ENCODE measurements around the gene NLRP12.
"Not testable (repeated sequence)": the region's sequence is repeated elsewhere in the genome, so short reads cannot be mapped to it uniquely, and the experiment has no call there.

The NLRP12 gene, protein sequence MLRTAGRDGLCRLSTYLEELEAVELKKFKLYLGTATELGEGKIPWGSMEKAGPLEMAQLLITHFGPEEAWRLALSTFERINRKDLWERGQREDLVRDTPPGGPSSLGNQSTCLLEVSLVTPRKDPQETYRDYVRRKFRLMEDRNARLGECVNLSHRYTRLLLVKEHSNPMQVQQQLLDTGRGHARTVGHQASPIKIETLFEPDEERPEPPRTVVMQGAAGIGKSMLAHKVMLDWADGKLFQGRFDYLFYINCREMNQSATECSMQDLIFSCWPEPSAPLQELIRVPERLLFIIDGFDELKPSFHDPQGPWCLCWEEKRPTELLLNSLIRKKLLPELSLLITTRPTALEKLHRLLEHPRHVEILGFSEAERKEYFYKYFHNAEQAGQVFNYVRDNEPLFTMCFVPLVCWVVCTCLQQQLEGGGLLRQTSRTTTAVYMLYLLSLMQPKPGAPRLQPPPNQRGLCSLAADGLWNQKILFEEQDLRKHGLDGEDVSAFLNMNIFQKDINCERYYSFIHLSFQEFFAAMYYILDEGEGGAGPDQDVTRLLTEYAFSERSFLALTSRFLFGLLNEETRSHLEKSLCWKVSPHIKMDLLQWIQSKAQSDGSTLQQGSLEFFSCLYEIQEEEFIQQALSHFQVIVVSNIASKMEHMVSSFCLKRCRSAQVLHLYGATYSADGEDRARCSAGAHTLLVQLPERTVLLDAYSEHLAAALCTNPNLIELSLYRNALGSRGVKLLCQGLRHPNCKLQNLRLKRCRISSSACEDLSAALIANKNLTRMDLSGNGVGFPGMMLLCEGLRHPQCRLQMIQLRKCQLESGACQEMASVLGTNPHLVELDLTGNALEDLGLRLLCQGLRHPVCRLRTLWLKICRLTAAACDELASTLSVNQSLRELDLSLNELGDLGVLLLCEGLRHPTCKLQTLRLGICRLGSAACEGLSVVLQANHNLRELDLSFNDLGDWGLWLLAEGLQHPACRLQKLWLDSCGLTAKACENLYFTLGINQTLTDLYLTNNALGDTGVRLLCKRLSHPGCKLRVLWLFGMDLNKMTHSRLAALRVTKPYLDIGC

DNA sequence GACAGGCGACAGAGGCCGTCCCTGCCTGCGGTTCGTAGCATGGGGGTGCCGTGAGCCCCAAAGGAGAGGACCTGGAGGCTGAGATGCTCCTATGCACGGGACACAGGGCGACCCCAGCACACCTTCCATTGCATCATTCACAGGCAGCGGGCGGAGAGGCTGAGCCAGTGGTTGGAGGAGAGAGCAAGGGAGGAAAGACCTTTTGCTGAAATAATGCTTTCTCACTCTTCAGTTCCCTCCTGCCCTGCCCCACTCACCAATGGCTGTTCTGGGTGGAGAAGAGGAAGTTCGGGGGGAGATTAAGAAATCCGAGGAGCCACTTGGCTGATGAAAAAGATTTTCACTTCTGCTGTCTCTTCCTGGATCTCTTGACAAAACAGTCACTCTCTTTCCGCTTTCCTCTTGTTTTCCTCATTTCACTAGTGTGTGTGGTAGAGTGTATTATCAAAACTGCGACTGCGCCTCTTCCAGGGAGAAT lies at the start of gene NLRP12:
TSS of gene NLRP12 (minus strand) at position 181 of the 478 bp plus-strand sequence. CDS start at position 41, 140 bp downstream.
- DNase-seq = peak; percentile 40

DNA sequence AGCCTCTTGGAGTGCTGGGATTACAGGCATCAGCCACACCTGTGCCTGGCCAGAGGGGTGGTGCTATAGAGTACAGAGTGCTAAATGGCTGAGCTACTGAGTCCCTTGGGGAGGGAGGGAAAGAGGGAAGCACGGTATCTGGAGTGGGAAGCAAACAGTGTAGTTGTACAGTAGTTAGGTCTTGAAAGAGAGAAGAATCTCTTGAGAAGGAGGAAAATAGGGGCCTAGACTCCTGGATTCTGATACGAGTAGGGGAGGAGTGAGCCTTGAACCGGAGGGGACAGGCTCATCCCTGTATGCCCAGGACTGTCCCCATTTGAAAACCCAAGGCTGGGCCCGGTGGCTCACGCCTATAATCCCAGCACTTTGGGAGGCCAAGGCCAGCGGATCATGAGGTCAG lies 48.6 kb upstream of the NLRP12 start:
- no peak for DNase-seq

DNA sequence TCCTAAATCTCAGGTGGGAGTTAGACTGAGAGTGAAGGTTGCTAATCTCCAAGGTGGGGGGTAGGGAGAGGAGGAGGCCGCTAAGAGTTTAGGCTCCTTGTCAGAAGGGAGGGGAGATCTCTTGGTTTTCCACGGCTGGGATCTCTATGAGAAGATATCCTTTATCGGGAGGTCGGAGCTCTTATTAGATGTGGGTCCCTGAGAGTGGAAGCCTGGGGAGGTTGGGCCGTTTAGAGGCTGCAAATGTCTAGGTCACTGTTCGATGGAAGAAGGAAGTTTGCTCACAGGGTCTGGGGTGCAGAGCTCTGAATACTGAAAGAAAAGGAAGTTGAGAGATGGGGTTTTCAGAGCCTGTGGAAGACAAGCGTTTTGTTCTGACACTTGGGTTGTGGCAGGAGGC lies 47.3 kb upstream of the NLRP12 start:
- DNase-seq = peak; percentile 33

DNA sequence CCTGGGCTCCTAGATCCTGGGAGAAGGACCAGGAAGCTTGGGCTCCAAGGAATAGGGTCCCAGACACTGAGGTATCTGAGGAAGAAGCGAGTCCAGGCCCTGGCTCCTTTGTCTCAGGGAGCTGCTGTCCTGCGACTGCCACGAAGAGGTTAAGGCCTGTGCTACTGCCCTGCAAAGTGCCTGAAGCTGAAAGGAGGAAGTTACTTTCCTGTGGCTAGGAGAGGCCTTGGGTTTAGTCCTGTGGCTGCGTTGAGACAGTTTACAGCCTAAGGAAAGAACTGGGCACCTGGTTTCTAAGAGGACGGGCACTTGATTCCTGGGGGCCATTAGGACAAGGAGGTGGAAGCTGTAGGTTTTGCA lies 46.4 kb upstream of the NLRP12 start:
- peak; percentile 69 for DNase-seq

DNA sequence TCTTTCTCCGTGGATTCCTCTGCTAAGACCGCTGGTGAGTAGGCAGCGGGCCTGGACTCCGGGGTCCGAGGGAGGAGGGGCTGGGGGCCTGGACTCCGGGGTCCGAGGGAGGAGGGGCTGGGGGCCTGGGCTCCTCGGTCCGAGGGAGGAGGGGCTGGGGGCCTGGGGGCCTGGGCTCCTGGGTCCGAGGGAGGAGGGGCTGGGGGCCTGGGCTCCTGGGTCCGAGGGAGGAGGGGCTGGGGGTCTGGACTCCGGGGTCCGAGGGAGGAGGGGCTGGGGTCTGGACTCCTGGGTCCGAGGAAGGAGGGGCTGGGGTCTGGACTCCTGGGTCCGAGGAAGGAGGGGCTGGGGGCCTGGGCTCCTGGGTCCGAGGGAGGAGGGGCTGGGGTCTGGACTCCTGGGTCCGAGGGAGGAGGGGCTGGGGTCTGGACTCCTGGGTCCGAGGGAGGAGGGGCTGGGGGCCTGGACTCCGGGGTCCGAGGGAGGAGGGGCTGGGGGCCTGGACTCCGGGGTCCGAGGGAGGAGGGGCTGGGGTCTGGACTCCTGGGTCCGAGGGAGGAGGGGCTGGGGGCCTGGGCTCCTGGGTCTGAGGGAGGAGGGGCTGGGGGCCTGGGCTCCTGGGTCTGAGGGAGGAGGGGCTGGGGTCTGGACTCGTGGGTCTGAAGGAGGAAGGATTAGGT lies 45.8 kb upstream of the NLRP12 start:
- not testable (repeated sequence) for DNase-seq

DNA sequence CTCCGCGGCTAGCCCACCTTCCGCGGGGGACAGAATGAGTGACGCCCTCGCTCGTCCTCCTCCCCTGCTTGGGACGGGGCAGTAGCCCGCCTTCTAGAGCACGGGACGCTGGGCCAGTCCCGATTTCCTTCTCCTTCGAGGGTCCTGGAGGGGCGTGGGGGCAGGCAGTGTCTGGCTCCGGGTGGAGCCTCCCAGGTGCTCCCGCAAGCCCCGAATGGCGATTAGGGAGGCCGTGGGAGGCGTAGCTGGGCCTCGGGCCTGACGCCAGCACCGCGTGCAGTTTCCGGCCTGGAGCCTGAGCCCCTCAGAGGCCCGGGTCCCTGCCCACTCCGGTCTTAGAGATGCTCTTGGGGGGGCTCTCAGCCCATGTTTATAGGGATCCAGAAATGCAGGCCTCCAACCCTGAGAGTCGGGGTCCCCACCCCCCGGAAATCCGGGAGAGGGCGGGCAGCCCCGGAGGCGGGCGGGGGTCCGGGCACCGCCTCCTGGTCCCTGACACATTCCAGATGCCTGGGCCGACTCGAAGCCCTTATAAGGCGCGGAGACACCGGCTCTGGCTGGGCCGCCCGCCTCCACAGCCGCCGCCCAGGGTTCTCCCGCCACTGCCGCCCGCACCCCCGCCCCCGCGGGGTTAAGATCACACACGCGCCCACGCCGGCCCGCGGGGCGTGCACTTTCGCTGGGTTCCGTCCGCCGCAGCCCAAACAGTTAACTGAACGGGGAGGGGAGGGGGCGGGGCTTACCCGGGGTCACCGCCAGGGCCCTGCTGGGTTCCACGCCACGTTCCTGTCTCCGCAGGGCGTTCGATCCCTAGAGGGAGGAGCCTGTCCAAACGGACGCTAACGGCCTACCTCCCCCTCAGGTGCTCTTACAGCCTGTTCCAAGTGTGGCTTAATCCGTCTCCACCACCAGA lies 45.0 kb upstream of the NLRP12 start:
- peak; percentile 91 for DNase-seq

DNA sequence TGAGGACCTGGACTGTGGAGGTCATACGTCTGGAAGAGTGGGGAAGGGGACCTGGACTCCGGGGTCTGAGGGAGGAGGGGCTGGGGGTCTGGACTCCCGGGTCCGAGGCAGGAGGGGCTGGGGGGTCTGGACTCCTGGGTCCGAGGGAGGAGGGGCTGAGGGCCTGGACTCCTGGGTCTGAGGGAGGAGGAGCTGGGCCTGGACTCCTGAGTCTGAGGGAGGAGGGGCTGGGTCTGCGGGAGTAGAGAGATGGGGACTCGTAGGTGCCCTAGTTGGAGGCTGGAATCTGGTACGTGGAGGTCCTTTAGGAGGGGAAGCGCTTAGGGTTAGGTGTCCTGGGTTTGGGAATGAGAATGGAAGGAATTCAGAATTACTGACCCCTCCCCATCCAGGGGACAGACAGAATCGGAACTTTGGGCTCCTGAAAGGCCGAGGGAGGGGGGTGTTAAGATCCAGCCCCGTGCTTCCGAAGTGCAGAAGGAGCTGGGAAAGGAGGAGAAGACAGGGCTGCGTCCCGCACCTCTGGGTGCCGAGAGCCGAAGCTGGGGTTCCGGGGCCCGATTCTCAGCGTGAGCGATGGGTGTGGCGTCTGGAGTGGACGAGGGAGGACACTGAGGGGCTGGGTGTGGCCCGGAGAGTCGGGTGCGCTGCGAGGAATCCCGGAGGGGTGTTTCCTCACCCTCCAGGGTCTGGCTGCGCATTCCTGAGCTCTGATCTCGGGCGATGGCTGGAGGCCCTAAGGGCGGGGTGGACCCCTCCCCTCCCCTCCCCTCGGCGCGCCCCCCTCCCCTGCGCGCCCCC lies 44.2 kb upstream of the NLRP12 start:
- no peak for DNase-seq

DNA sequence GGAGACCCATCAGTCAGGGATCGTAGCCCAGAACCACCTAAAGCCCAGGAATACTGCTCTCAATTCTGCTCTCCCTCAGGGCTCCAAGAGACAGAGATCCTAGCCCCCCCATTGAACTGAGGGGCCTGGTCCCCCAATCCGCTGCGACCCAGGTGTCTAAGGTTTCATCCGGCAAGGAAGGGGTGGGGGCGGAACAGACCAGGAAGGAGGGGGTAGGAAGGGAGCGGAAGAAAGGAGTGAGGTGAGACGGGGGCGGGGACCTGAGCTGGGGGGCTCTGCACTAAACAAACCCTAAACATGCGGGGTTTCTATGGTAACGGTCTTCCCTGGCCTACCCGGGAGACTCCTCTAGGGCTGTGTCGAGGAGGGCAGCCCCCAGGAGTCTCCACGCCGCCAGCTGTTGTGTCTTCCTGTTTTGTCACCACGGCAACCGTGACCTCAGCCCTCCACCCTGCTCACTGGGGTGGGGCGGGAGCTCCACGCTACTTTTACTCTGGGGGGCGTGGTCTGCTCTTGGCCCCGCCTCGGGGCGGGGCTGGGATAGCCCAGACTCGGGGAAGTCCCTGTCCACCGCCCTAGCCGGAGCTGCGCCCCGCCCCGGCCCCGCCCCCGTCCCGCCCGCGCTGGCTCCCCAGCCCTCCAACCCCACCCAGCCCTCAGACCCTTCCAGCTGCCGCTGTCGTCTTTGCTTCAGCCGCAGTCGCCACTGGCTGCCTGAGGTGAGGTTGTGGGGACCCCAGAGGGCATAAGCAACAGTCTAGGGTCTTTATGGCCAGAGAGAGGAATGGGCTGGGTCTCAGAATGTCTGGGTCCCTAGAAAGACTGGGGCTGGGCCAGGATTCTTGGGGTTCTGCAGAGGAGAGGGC lies 43.3 kb upstream of the NLRP12 start, which contains the start of gene MYADM:
TSS of gene MYADM (plus strand) at position 659 of the 866 bp plus-strand sequence. CDS start 5,647 bp downstream, outside the sequence.
- DNase-seq = peak; percentile 94

DNA sequence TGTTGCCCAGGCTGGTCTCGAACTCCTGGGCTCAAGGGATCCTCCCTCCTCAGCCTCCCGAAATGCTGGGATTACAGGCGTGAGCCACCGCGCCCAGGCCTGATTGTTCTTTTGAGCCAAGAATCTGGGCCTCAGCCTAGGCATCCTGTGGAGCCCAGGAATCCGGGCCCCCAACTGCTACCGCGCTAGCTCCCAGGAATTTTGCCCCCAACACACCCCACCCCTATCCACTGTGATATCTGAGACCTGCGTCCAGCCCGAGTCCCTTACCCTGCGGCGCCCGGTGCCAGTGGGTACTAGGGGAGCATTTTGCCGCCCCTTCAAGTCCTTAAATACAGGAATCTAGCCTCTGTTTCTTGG lies 42.7 kb upstream of the NLRP12 start:
- no peak for DNase-seq

DNA sequence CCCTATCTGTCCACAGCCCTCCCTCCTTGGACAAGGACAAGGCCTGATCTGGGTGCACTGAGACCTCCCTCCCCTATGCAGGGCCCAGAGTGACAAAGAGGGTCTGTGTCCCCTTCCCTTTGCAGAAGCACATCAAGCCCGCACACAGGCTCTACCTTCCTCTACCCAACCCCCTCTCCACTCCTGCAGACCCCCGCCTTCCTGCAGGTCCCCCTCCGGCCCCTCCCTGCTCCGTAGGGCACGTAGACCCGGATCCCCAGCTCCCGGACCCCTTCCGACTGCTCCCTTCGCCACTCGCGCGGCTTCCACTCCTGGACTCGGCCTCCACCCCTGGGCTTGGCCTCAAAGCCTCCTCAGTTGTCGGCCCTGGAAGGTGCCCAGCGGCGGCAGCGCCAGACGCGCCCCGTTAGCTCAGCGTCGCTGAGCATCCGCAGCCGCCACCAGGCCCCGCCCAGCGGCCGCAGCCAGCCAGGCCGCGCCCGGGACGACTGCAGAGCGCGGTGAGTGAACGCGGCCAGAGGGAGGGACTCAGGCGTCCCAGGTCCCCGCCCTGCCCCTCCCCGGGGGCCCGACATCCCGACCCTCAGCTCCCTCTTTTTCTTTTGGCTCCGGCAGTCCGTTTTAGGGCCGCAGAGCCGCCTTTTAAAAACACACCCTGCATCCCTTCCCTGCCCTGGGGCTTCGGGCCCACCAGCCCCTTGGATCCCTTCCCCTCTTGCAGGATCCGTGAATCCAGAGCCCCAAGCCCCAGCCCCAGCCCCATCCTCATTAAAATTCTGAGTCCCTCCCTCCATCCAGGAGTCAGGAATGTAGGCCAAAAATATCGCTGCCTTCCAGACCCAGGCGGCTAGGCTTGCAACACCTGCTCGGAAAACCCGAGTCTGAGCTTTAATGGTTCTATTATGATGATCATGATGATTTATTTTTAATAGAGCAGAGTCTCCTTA lies 42.1 kb upstream of the NLRP12 start:
- DNase-seq = no peak

DNA sequence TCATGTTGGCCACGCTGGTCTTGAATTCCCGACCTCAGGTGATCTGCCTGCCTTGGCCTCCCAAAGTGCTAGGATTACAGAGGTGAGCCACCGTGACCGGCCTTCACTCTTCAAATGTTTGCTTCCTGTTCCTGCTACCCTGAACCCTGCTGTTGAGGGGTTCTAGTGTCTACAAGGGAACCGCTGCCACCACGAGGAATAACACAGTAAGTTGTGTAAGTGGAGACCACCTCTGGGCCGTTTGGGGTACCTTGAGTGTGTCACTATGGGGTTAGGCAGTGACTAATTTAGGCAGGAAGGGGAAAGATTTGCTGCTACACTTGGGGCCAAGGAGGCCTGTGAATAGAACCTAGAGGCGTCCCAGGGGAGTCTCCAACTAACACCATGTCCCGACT lies 41.4 kb upstream of the NLRP12 start:
- DNase-seq = no peak

DNA sequence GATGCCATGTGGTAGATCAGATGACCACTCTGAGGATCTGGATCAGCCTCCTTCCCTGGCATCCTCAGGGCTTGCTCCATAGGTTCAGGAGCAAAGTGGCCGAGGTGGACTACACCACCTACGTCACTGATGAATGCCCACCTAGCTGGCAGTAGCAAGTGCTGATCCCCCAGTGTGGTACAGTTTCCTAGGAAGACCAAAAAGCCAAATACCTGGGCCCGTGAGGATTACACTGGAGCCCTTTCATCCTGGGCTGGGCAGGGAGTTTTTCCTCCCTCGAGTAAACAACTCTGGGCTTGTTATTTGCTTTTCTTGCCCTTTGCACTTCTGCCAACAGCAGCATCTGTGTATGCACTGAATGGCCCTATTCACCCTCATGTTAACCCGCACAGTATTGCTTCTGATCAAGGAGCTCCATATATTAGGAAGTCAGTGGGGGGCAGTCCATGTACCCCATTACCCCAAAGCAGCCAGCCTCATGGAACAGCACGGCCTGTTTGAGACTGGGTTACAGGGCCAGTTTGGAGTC lies 40.3 kb upstream of the NLRP12 start:
- DNase-seq = no peak

DNA sequence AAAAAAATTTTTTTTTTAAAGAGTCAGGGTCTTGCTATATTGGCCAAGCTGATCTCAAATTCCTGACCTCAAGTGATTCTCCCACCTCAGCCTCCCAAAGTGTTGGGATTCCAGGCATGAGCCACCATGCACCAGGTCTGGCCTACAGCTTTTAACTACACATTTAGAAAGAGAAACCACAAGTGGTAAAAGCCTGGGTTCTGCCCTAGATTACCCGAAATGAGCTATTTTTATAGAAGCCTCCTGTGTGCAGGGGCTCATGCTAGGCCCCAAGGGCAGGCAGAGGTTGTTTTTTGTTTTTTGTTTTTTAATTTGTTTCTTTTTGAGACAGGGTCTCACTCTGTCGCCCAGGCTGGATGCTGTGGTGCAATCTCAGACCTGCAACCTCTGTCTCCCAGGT lies 29.6 kb upstream of the NLRP12 start:
- DNase-seq = no peak

DNA sequence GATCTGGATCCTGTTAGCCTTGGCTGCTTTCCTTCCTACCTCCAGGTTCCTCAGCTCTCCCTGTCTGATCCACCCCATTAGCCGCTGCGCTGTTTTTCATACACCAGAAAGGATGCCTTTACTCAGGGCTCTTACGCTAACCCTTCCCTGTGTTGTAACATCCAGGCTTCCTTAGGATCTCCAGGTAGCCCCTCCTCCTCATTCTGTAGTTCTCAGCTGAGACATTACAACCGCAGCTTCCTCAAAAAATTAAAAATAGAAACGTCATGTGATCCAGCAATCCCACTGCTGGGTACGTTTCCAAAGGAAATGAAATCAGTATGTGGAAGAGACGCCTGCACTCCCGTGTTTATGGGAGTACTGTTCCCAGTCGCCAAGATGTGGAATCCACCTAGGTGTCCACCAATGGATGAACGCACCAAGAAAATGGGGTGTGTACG lies 25.1 kb upstream of the NLRP12 start:
- no peak for DNase-seq

DNA sequence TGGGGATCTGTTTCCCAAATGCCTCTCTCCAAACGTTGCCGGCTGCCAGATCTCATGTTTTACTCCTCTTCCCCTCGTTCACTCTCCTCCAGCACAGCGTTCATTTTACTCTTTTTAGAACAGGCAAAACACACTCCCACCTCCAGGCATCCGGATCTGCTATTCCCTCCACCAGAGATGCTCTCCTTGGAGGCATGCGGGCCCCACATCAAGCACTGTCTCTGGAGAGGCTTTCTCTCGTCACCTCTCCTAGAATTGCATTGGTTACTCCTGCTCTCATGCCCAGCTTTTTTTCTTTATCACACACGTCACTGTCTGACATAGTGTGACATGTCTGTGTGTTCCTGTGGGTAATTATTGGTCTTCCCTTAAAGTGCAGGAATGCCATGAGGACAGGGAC lies 23.4 kb upstream of the NLRP12 start:
- no peak for DNase-seq

DNA sequence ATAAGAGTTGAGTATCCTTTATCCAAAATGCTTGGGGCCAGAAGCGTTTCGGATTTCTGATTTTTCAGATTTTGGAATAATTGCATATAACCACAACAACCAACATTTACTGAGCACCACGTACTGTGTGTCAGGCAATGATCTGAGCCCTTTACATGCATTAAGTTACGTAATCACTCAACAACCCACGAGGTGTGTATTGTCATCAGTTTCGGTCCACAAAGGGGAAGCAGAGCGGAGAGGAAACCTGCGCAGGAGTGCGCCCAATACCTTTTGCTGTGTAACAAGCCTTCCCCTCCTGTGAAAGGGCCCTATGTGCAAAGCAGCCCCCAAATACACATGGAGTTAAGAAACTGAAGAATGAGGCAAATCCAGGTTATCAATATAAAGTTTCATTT lies 20.7 kb upstream of the NLRP12 start:
- DNase-seq = no peak

DNA sequence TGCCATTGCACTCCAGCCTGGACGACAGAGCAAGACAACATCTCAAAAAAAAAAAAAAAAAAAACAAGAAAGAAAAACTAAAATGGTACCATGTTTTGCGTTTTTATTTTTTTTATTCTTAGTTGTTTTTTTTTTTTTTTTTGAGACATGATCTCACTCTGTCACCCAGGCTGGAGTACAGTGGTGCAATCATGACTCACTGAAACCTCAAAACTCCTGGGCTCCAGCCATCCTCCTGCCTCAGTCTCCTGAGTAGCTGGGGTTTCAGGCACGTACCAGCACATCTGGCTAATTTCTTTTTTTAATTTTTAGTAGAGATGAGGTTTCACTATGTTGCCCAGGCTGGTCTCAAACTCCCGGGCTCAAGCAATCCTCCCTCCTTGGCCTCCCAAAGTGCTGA lies 16.8 kb upstream of the NLRP12 start:
- not testable (repeated sequence) for DNase-seq

DNA sequence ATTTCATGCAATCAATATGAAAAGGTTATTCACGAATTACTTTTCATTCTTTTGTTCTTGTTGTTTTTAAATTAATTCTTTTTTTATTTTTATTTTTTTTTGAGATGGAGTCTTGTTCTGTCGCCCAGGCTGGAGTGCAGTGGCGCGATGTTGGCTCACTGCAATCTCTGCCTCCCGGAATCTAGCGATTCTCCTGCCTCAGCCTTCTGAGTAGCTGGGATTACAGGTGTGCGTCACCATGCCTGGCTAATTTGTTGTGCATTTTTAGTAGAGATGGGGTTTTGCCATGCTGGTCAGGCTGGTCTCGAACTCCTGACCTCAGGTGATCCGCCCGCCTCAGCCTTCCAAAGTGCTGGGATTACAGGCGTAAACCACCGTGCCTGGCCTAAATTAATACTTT lies 16.1 kb upstream of the NLRP12 start:
- DNase-seq = not testable (repeated sequence)

Measured in KG1 (cell line).